Measurements from ENCODE around the gene NDC1. TPM values are rescaled to one million over a fixed set of nuclear protein-coding genes. Genes with fewer than 3 reads are reported as not detected.

Gene NDC1
- total and polyA plus RNA-seq, 12 donors = 2.0 to 8.0 (median 5.7) TPM

- TF ChIP-seq CTCF (IDR thresholded peaks at IDR 0.05) = no peak
- Histone ChIP-seq H3K4me3 (no peak overlapping the region), H3K36me3 (peaks cover 0 to 25% (median 5%) of the 10 kb centered on the region in 9 donors), H3K27ac (no peak overlapping the region), H3K9me3 (peaks cover 0 to 4% (median 0%) of the 10 kb centered on the region in 11 donors), H3K4me1 (no peaks in the 10 kb centered on the region), H3K27me3 (no peaks in the 10 kb centered on the region)
- WGBS, 2 donors = 89 to 95% methylated on average over 6 of the region's 6 CpGs
- intact Hi-C loops (cut with DNase I) = no loop called here
- DNase-seq = no peak
- no peak for ATAC-seq
Measured at GRCh38 chr1:53847980-53848379, 9.9 kb upstream of the NDC1 start.

GRCh38 chr1:53842347-53842746 lies 4.3 kb upstream of the NDC1 start:
- no peak overlapping the region for H3K4me3 ChIP-seq
- intact Hi-C loops (cut with DNase I) = no loop called here
- H3K27me3 ChIP-seq = peaks cover 0 to 5% (median 0%) of the 10 kb centered on the region in 7 donors
- 83% methylated on average over 3 of the region's 3 CpGs for WGBS, 2 donors
- ATAC-seq = no peak
- no peaks in the 10 kb centered on the region for H3K36me3 ChIP-seq
- H3K4me1 ChIP-seq = peaks cover 0 to 8% (median 4%) of the 10 kb centered on the region in 9 donors
- H3K27ac ChIP-seq = no peak overlapping the region
- no peak for DNase-seq
- H3K9me3 ChIP-seq = peaks cover 0 to 21% (median 5%) of the 10 kb centered on the region in 11 donors
- no peak for TF ChIP-seq CTCF (IDR thresholded peaks at IDR 0.05)

GRCh38 chr1:53838654-53838974 lies 518 bp upstream of the NDC1 start:
- Histone ChIP-seq H3K36me3 (no peaks in the 10 kb centered on the region), H3K4me1 (peaks cover 0 to 15% (median 10%) of the 10 kb centered on the region in 9 donors), H3K27ac (peak overlapping the region in 9 of 10 donors; percentile 89 to 99 (median 96)), H3K4me3 (peak overlapping the region in 9 of 10 donors; percentile 52 to 97 (median 76)), H3K9me3 (peaks cover 0 to 21% (median 5%) of the 10 kb centered on the region in 11 donors), H3K27me3 (peaks cover 0 to 5% (median 0%) of the 10 kb centered on the region in 7 donors)
- 6 to 13% methylated on average over 2 of the region's 2 CpGs for WGBS, 2 donors
- DNase-seq (no peak), ATAC-seq (no peak)
- intact Hi-C loops (cut with DNase I) = loop anchor here in 1 of 10 donors (5.0 kb wide), 1 partner anchor 109 kb away; the partner anchor contains the start of genes IFT25 and LRRC42
- TF ChIP-seq CTCF (IDR thresholded peaks at IDR 0.05) = no peak

- WGBS, 2 donors = 0 to 1% methylated on average over 5 of the region's 5 CpGs
- Histone ChIP-seq H3K27me3 (peaks cover 0 to 5% (median 0%) of the 10 kb centered on the region in 7 donors), H3K4me1 (peaks cover 0 to 15% (median 10%) of the 10 kb centered on the region in 9 donors), H3K9me3 (peaks cover 0 to 16% (median 5%) of the 10 kb centered on the region in 11 donors), H3K27ac (peak overlapping the region in 9 of 10 donors; percentile 89 to 99 (median 96)), H3K36me3 (no peaks in the 10 kb centered on the region), H3K4me3 (peak overlapping the region; percentile 52 to 97 (median 76))
- ATAC-seq = no peak
- intact Hi-C loops (cut with DNase I) = loop anchor here in 1 of 10 donors (5.0 kb wide), 1 partner anchor 110 kb away; the partner anchor contains the start of genes IFT25 and LRRC42
- no peak for TF ChIP-seq CTCF (IDR thresholded peaks at IDR 0.05)
- no peak for DNase-seq
Measured at GRCh38 chr1:53837646-53837923, 511 bp downstream of the NDC1 start.

Measured in heart right ventricle (tissue), 16 donors.